NCI-H146 treated with DMSO at 0.1 percent for 48 hours (cell line): ENCODE measurements around the gene ODF2L.
A peak's percentile ranks its signal among the peaks of the same experiment; 100 is the strongest.
"Not testable (repeated sequence)": the region's sequence is repeated elsewhere in the genome, so short reads cannot be mapped to it uniquely, and the experiment has no call there.

ENCODE experiments used
- DNase-seq: peaks from one replicate; lab custom pipeline; 2025; ENCODE audit not compliant: unreplicated experiment; lab: John Stamatoyannopoulos, UW

Gene ODF2L

GRCh38 chr1:86388777-86389176 is 7.3 kb downstream of the ODF2L start:
- no peak for DNase-seq

- no peak for DNase-seq
Measured at GRCh38 chr1:86387916-86388627, 8.1 kb downstream of the ODF2L start.

- DNase-seq: no peak
Measured at GRCh38 chr1:86382878-86383277, 13.2 kb downstream of the ODF2L start.

GRCh38 chr1:86381223-86381622 is 14.9 kb downstream of the ODF2L start:
- no peak for DNase-seq

GRCh38 chr1:86380257-86380861 is 15.8 kb downstream of the ODF2L start:
- DNase-seq: peak; percentile 69

- DNase-seq: no peak
Measured at GRCh38 chr1:86378813-86379212, 17.3 kb downstream of the ODF2L start.

- no peak for DNase-seq
Measured at GRCh38 chr1:86377341-86377740, 18.8 kb downstream of the ODF2L start.

GRCh38 chr1:86375688-86376087 is 20.4 kb downstream of the ODF2L start:
- DNase-seq: no peak

- no peak for DNase-seq
Measured at GRCh38 chr1:86370601-86371022, 25.5 kb downstream of the ODF2L start.

- no peak for DNase-seq
Measured at GRCh38 chr1:86365896-86366295, 30.2 kb downstream of the ODF2L start.

GRCh38 chr1:86362807-86363206 is 33.3 kb downstream of the ODF2L start:
- DNase-seq: no peak

GRCh38 chr1:86357796-86358195 is 38.3 kb downstream of the ODF2L start:
- no peak for DNase-seq

- DNase-seq: no peak
Measured at GRCh38 chr1:86356247-86356646, 39.9 kb downstream of the ODF2L start.

- DNase-seq: no peak
Measured at GRCh38 chr1:86352086-86352485, 44.0 kb downstream of the ODF2L start.

- not testable (repeated sequence) for DNase-seq
Measured at GRCh38 chr1:86350230-86350629, 45.9 kb downstream of the ODF2L start.

- no peak for DNase-seq
Measured at GRCh38 chr1:86346388-86346787, 49.7 kb downstream of the ODF2L start.

GRCh38 chr1:86345042-86345441 is 51.1 kb downstream of the ODF2L start:
- DNase-seq: no peak

- no peak for DNase-seq
Measured at GRCh38 chr1:86339906-86340305, 56.2 kb downstream of the ODF2L start.

GRCh38 chr1:86339014-86339812 is 56.9 kb downstream of the ODF2L start:
- no peak for DNase-seq

GRCh38 chr1:86335916-86336315 is 60.2 kb downstream of the ODF2L start:
- DNase-seq: no peak

- DNase-seq: no peak
Measured at GRCh38 chr1:86325264-86325663, 70.9 kb downstream of the ODF2L start.
